HEK293 (cell line): ENCODE data around the gene MAGEL2.

Experiments
- TCF7L2 ChIP-seq: IDR thresholded peaks from 2 replicates; pipeline ENCODE4 v1.6.1; 2011; ENCODE audit warnings: low read depth, mild to moderate bottlenecking, inconsistent platforms, low read length, moderate library complexity, borderline replicate concordance
- TRIM28 ChIP-seq: IDR thresholded peaks from 2 replicates; pipeline ENCODE4 v1.6.1; 2011; ENCODE audit warnings: low read length, control low read depth, borderline replicate concordance
- ZBTB7A ChIP-seq: fragments of 450-650 bp; formaldehyde crosslinking; IDR thresholded peaks from 2 replicates; pipeline ENCODE4 v1.5.1; 2016; ENCODE audit warnings: low read depth, missing biosample characterization, missing genetic modification characterization
- ZFP37 ChIP-seq: fragments of 450-650 bp; formaldehyde crosslinking; IDR thresholded peaks from 2 replicates; pipeline ENCODE4 v1.5.1; 2016; ENCODE audit warnings: missing biosample characterization, missing genetic modification characterization
- ZNF274 ChIP-seq, 2 experiments: fragments of 200-500 bp in 1 of 2; fragments of 450-650 bp in 1 of 2; sonication (Bioruptor generic) in 1 of 2; formaldehyde crosslinking in 1 of 2; IDR thresholded peaks; 2 replicates each; pipeline versions ENCODE4 v1.5.1 to v1.6.1; 2014 to 2016; ENCODE audit warnings: borderline replicate concordance in 1 of 2, inconsistent platforms in 1 of 2, low read length in 1 of 2, missing biosample characterization in 1 of 2, missing genetic modification characterization in 1 of 2
- ZNF311 ChIP-seq: fragments of 450-650 bp; formaldehyde crosslinking; IDR thresholded peaks from 2 replicates; pipeline ENCODE4 v1.5.1; 2017; ENCODE audit warnings: missing biosample characterization, missing genetic modification characterization, borderline replicate concordance
- ZNF530 ChIP-seq: fragments of 450-650 bp; formaldehyde crosslinking; IDR thresholded peaks from 2 replicates; pipeline ENCODE4 v1.5.1; 2016; ENCODE audit warnings: low read depth, missing biosample characterization, missing genetic modification characterization
- TF ChIP-seq, protein P1 (sequence below): fragments of 450-650 bp; formaldehyde crosslinking; IDR thresholded peaks from 2 replicates; pipeline ENCODE4 v1.5.1; 2016; ENCODE audit warnings: missing biosample characterization, missing genetic modification characterization
- TF ChIP-seq, protein P2 (sequence below): fragments of 450-650 bp; formaldehyde crosslinking; IDR thresholded peaks from 2 replicates; pipeline ENCODE4 v1.5.1; 2016; ENCODE audit warnings: missing biosample characterization, missing genetic modification characterization

DNA sequence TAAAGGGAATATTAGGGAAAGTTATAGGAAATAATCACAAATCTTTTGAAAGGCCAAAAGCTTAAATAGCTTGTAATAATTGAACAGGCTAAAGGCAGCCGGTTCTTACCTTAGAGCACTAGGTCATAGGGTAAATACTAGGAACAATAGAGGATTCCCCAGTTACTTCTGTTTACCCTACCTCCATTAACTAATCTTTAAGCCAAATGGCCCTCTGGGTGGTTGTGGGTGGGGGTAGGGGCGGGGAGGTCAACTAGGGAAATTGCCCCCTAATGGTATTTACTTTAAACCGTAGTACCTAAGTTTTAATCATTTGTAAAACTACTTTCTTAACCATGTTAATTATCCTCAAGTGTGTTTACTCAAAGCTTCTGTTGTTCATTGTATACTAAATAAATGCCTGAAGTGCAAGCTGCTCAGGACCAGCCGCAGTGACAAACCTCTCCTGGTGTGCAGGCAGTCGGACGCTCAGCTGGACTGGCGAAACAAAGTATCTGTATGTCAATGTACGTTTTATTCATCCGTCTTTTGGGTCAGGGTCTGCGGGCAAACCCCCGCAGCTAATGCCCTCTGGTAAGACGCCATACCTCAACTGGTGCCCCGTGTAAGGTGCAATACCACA, 18.9 kb downstream of the MAGEL2 start:
- no peak for TF ChIP-seq TCF7L2
- TF ChIP-seq, protein P1, sequence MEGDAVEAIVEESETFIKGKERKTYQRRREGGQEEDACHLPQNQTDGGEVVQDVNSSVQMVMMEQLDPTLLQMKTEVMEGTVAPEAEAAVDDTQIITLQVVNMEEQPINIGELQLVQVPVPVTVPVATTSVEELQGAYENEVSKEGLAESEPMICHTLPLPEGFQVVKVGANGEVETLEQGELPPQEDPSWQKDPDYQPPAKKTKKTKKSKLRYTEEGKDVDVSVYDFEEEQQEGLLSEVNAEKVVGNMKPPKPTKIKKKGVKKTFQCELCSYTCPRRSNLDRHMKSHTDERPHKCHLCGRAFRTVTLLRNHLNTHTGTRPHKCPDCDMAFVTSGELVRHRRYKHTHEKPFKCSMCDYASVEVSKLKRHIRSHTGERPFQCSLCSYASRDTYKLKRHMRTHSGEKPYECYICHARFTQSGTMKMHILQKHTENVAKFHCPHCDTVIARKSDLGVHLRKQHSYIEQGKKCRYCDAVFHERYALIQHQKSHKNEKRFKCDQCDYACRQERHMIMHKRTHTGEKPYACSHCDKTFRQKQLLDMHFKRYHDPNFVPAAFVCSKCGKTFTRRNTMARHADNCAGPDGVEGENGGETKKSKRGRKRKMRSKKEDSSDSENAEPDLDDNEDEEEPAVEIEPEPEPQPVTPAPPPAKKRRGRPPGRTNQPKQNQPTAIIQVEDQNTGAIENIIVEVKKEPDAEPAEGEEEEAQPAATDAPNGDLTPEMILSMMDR (tag by site-specific recombination) = no peak
- no peak for TF ChIP-seq TRIM28
- TF ChIP-seq, protein P2, sequence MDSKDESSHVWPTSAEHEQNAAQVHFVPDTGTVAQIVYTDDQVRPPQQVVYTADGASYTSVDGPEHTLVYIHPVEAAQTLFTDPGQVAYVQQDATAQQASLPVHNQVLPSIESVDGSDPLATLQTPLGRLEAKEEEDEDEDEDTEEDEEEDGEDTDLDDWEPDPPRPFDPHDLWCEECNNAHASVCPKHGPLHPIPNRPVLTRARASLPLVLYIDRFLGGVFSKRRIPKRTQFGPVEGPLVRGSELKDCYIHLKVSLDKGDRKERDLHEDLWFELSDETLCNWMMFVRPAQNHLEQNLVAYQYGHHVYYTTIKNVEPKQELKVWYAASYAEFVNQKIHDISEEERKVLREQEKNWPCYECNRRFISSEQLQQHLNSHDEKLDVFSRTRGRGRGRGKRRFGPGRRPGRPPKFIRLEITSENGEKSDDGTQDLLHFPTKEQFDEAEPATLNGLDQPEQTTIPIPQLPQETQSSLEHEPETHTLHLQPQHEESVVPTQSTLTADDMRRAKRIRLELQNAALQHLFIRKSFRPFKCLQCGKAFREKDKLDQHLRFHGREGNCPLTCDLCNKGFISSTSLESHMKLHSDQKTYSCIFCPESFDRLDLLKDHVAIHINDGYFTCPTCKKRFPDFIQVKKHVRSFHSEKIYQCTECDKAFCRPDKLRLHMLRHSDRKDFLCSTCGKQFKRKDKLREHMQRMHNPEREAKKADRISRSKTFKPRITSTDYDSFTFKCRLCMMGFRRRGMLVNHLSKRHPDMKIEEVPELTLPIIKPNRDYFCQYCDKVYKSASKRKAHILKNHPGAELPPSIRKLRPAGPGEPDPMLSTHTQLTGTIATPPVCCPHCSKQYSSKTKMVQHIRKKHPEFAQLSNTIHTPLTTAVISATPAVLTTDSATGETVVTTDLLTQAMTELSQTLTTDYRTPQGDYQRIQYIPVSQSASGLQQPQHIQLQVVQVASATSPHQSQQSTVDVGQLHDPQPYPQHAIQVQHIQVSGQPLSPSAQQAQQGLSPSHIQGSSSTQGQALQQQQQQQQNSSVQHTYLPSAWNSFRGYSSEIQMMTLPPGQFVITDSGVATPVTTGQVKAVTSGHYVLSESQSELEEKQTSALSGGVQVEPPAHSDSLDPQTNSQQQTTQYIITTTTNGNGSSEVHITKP (tag by site-specific recombination) = no peak
- TF ChIP-seq ZNF530 (tag by site-specific recombination) = no peak
- no peak for TF ChIP-seq ZFP37 (tag by site-specific recombination)
- no peak for TF ChIP-seq ZNF274 (IDR thresholded peaks at IDR 0.05; ENCODE audit: low read length)
- TF ChIP-seq ZNF274 (tag by site-specific recombination; IDR thresholded peaks at IDR 0.05; ENCODE audit: borderline replicate concordance) = no peak
- no peak for TF ChIP-seq ZNF311
- TF ChIP-seq ZBTB7A (tag by site-specific recombination) = no peak
